ENCODE data around the gene CTR9.

The CTR9 gene

DNA sequence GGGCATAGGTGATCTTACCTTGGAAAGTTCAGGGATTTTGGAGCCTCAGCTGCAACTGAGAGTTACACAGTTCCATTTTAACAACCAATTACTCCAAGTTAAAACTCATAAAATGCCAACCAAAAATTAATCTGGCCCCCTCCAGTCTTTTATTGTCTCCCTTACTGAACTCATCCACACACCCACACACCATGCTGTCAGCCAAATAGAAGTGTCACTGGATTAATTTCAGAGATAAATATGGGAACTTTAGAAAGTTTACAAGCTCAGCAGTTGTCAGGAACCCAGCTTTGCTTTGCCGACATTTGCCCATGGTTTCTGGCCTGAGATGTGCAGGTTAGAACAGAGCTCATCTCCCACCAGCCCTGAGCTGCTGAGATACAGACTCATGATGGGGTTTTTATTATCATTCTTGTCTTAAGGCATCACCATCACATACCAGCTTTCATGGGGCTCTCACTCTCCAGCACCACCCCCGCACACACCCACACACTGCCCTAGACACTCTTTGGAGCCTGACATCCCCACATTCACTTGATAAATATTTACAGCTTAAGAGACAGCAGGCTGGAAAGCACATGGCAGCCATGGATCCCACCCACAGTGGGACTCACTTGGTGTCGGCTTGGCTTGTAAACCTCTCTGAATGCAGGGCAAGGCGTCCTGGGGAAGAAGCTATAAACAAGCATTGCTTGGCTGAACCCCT lies 23.7 kb upstream of the CTR9 start:
- no peak for DNase-seq (ENCODE audit: low read depth)
- H3K4me3 ChIP-seq (ENCODE audit: low read depth, low read length): no peak overlapping the region
- TF ChIP-seq, protein P1, sequence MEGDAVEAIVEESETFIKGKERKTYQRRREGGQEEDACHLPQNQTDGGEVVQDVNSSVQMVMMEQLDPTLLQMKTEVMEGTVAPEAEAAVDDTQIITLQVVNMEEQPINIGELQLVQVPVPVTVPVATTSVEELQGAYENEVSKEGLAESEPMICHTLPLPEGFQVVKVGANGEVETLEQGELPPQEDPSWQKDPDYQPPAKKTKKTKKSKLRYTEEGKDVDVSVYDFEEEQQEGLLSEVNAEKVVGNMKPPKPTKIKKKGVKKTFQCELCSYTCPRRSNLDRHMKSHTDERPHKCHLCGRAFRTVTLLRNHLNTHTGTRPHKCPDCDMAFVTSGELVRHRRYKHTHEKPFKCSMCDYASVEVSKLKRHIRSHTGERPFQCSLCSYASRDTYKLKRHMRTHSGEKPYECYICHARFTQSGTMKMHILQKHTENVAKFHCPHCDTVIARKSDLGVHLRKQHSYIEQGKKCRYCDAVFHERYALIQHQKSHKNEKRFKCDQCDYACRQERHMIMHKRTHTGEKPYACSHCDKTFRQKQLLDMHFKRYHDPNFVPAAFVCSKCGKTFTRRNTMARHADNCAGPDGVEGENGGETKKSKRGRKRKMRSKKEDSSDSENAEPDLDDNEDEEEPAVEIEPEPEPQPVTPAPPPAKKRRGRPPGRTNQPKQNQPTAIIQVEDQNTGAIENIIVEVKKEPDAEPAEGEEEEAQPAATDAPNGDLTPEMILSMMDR (IDR thresholded peaks at IDR 0.05; ENCODE audit: low read depth, low read length, missing control alignments): no peak

DNA sequence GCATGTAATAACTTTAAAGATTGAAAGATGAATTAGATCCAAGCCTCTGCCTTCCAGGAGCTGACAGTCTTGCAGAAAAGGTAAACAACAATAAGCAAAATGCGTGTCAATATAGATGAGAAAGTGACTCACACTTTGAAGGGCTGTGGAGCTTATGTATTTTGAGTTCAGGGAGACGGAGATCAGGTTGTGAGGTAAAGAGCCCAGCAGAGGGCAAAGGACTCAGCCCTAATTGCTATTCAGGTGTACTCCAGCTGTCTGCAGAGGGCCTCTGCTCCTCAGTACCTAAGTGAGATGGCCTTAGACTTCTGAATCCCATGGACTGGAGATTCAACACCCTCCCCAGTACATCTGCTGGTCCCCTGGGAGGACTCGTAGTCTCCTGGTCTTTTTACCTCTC lies 22.9 kb upstream of the CTR9 start:
- H3K4me3 ChIP-seq (ENCODE audit: low read depth, low read length): no peak overlapping the region
- no peak for DNase-seq (ENCODE audit: low read depth)
- TF ChIP-seq, protein P1 (IDR thresholded peaks at IDR 0.05; ENCODE audit: low read depth, low read length, missing control alignments): peak; percentile 6

DNA sequence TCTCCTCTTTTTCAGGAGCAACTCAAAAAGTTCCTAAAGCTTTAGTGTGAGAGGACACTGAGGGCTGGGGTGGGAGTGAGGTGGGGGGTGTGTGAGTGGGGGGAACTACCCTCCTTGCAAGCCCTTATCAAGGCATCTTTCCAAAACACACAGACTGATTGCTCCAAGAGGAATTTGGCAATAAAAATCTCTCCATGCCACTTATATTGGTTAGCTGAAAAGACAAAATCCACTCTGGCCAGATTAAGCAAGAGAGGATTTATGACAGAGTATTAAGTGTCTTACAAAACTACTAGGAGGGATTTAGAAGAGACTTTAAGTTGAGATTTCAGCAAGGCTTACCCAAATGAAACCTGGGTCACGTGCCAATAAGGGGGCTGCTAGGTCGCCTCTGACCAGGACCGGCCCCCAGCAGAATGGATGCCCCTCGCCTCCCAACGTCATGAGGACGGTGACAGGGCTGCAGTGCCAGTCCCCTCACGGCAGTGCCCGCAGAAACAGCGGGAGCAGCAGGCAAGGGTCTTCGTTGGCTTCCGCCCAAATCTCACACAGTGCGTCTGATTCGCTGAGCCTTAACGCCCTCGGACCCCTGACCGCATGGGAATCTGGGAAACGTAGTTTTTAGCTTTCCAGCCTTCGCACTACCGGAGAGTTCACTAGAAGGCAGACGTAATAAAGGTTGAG lies 22.1 kb upstream of the CTR9 start:
- TF ChIP-seq, protein P1 (IDR thresholded peaks at IDR 0.05; ENCODE audit: low read depth, low read length, missing control alignments): no peak
- DNase-seq (ENCODE audit: low read depth): no peak
- no peak overlapping the region for H3K4me3 ChIP-seq (ENCODE audit: low read depth, low read length)

DNA sequence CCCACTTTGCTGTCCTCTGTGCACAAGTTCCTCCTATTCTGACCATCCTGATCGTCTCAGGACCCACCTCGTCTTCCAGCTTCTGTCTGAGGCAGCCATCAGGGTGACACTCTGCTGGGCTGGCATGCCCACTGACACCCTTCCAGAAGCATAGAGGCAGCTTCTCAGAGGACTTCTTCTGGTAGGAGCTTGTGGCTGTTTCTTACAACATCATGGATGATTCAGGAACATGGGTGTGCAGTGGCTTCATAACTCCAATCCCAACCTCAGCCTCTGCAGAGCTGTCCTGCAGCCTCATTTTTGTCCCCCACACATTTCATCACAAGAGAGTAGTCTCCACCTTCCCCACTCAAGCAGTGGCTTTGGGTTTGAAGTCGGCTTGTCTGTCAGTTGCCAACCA lies 20.9 kb upstream of the CTR9 start:
- DNase-seq (ENCODE audit: low read depth): no peak
- TF ChIP-seq, protein P1 (IDR thresholded peaks at IDR 0.05; ENCODE audit: low read depth, low read length, missing control alignments): no peak
- H3K4me3 ChIP-seq (ENCODE audit: low read depth, low read length): no peak overlapping the region

DNA sequence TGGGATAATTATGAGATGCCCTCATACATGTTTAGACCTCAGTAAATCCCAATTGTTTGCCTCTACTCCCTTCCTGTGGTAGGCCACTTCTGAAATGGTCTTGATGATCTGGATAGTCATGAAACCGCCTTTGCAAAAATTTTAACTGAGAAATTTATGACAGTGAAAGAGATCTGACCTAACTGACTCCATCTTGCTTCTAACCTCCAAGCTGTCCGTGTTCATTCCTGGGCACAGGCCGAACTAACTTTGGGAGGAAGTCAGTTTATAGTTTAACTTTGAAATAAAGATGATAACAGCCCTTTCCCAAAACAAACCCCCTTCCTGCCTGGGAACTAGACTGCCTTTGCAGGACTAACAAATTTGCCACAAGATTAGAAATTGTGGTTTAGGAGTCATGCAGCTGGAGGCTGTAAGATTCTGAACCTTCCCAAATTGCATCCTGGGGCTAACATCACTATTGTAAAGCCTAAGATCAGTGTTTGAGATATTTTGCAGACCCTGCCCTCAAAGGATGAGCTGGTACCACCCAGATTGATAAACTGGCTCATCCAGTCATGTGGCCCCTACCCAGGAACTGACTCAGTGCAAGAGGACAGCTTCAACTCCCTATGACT lies 19.9 kb upstream of the CTR9 start:
- no peak for DNase-seq (ENCODE audit: low read depth)
- TF ChIP-seq, protein P1 (IDR thresholded peaks at IDR 0.05; ENCODE audit: low read depth, low read length, missing control alignments): no peak

DNA sequence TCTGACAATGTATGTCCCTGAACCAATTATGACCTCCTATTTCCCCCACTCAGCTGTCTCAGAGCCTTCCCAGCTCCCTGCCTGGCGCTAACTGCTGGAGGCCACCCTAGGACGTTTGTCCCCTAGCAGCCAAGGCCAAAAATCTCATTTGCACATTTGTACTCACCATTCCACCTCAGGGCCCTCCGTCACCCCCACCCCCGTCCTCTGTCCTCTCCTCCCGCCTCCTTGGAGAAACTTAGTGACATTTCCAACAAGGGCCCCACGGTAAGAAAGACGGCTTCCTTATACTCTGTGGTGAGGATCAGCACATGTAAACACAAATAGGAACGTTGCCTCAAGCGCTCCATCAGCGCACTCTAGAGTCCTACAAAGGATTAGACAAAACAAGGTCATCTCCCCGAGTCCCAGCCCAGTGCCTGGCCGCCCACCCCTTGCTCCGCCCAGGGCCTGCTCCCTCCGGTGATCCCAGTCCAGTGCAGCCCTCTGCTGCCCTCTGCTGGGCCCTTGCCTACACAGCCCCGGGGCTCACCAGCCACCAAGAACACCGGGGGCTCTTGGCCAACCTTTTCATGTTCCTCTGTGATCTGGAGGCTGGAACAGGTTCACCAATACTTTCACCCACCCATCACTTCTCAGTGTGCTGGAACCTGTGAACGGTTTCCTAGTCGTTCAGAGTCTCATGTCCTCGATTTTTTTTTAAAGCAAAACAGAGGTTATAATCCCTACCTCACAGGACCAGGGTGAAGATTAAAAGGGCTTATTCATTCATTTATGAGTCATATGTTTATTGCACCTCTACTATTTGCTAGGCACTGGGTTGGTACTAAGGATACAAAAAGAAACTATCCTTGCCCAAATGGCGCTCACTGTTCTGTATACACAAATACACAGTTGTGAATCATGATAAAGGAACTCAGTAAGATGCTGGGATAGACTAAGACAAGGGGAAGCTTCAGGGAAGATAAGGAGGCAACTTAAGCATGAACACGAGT lies 15.3 kb upstream of the CTR9 start:
- peak; percentile 55 for DNase-seq (ENCODE audit: low read depth)
- no peak overlapping the region; the same call in 1 of the 2 replicates for H3K4me3 ChIP-seq (ENCODE audit: low read depth, low read length)
- TF ChIP-seq, protein P1 (IDR thresholded peaks at IDR 0.05; ENCODE audit: low read depth, low read length, missing control alignments): peak; percentile 95

More for the DNA sequence above, 19.9 kb upstream of the CTR9 start:
- H3K4me3 ChIP-seq (ENCODE audit: low read depth, low read length): no peak overlapping the region

Data from GM12864 (cell line).